Measurements from ENCODE around the gene HAO1. TPM values are rescaled to one million over a fixed set of nuclear protein-coding genes. Genes with fewer than 3 reads are reported as not detected.

Gene HAO1
- total and polyA plus RNA-seq, 9 of the 15 experiments (the other 6 are each of a cell fraction or from before 2014, with no cell fraction given), result not detected

- H3K4me3 ChIP-seq, result no peak overlapping the region
- FAIRE-seq (no peak), ATAC-seq (no peak), DNase-seq (ENCODE audit: extremely low read depth in 1 of 4, low spot score in 3 of 4) (no peak)
- no peaks in the 10 kb centered on the region for H3K9me1 ChIP-seq (ENCODE audit: control insufficient read depth, insufficient read depth, low read length)
- no peak for TF ChIP-seq RBM25 (IDR thresholded peaks at IDR 0.05; ENCODE audit: low read depth, low read length, severe bottlenecking)
- no peak for TF ChIP-seq RBM15 (IDR thresholded peaks at IDR 0.05; ENCODE audit: insufficient read depth, low read length)
- CTCF ChIA-PET (ENCODE audit: low intra/inter-chr PET ratio), result no interaction called here
- no peak overlapping the region for H3K9ac ChIP-seq (ENCODE audit: insufficient read depth in 1 of 2, low read depth in 2 of 2, low read length in 2 of 2)
- H3K27ac ChIP-seq (ENCODE audit: extremely low read depth, low read depth, low read length), result no peak overlapping the region
- H3K4me1 ChIP-seq (replicated peaks in 1 of 2; ENCODE audit: control insufficient read depth in 2 of 2, insufficient read depth in 2 of 2, low read length in 2 of 2), result no peaks in the 10 kb centered on the region
- in situ Hi-C loops (cut with MboI) (no loop called here), intact Hi-C loops (cut with micrococcal nuclease) (no loop called here)
- H3K27me3 ChIP-seq (ENCODE audit: control insufficient read depth in 2 of 2, insufficient read depth in 2 of 2, low read length in 2 of 2), result no peaks in the 10 kb centered on the region
- H2AFZ ChIP-seq (ENCODE audit: low read depth, low read length), result no peak overlapping the region
- no peak overlapping the region for H3K4me2 ChIP-seq (ENCODE audit: insufficient read depth, low read length)
- no peaks in the 10 kb centered on the region for H3K9me3 ChIP-seq (replicated peaks; ENCODE audit: control insufficient read depth, insufficient read depth, low read depth, low read length)
- H3K36me3 ChIP-seq (ENCODE audit: control insufficient read depth, insufficient read depth, low read length), result peaks cover 11% of the 10 kb centered on the region; the same call in 1 of the 3 replicates
- H4K20me1 ChIP-seq (replicated peaks; ENCODE audit: control insufficient read depth, insufficient read depth, low read length), result no peaks in the 10 kb centered on the region
- H3K79me2 ChIP-seq (ENCODE audit: control insufficient read depth, insufficient read depth, low read length), result no peaks in the 10 kb centered on the region
- POLR2A ChIA-PET, result no interaction called here
- 70% methylated on average over 4 of the region's 5 CpGs for WGBS (ENCODE audit: insufficient coverage, low coverage, missing lambda C conversion rate)
- no TSS peak for BruUV-seq (replicated peaks)
Observed at GRCh38 chr20:7977709-7978108, 37.5 kb upstream of the HAO1 start.

- H3K79me2 ChIP-seq (ENCODE audit: control insufficient read depth, insufficient read depth, low read length), result no peaks in the 10 kb centered on the region
- H3K4me3 ChIP-seq, result no peak overlapping the region
- no peak for DNase-seq (ENCODE audit: extremely low read depth in 1 of 4, low spot score in 3 of 4)
- POLR2A ChIA-PET, result no interaction called here
- CTCF ChIA-PET (ENCODE audit: low intra/inter-chr PET ratio), result no interaction called here
- no peaks in the 10 kb centered on the region for H3K4me1 ChIP-seq (replicated peaks in 1 of 2; ENCODE audit: control insufficient read depth in 2 of 2, insufficient read depth in 2 of 2, low read length in 2 of 2)
- H4K20me1 ChIP-seq (replicated peaks; ENCODE audit: control insufficient read depth, insufficient read depth, low read length), result no peaks in the 10 kb centered on the region
- H2AFZ ChIP-seq (ENCODE audit: low read depth, low read length), result no peak overlapping the region
- 0 out of 3 replicates have a peak, but pooled peaks cover 3% of the 10 kb centered on the region for H3K36me3 ChIP-seq (ENCODE audit: control insufficient read depth, insufficient read depth, low read length)
- ATAC-seq, result no peak
- no peaks in the 10 kb centered on the region for H3K9me3 ChIP-seq (replicated peaks; ENCODE audit: control insufficient read depth, insufficient read depth, low read depth, low read length)
- no peak overlapping the region for H3K4me2 ChIP-seq (ENCODE audit: insufficient read depth, low read length)
- in situ Hi-C loops (cut with MboI), result no loop called here
- intact Hi-C loops (cut with micrococcal nuclease), result no loop called here
- no TSS peak for BruUV-seq (replicated peaks)
- FAIRE-seq, result no peak
- 69% methylated on average over 8 of the region's 9 CpGs for WGBS (ENCODE audit: insufficient coverage, low coverage, missing lambda C conversion rate)
- no peak overlapping the region for H3K9ac ChIP-seq (ENCODE audit: insufficient read depth in 1 of 2, low read depth in 2 of 2, low read length in 2 of 2)
- no peaks in the 10 kb centered on the region for H3K9me1 ChIP-seq (ENCODE audit: control insufficient read depth, insufficient read depth, low read length)
- no peak overlapping the region for H3K27ac ChIP-seq (ENCODE audit: extremely low read depth, low read depth, low read length)
- no peaks in the 10 kb centered on the region for H3K27me3 ChIP-seq (ENCODE audit: control insufficient read depth in 2 of 2, insufficient read depth in 2 of 2, low read length in 2 of 2)
- TF ChIP-seq ILF3 (IDR thresholded peaks at IDR 0.05; ENCODE audit: borderline replicate concordance) (no peak), GTF2F1 (IDR thresholded peaks at IDR 0.05; ENCODE audit: low read depth, low read length) (no peak), ETV5 (CRISPR knock-in tag; IDR thresholded peaks at IDR 0.05; ENCODE audit: low read depth) (no peak), GTF3C2 (IDR thresholded peaks at IDR 0.05; ENCODE audit: borderline replicate concordance, extremely low read depth, insufficient read length) (no peak), MLLT1 (IDR thresholded peaks at IDR 0.05) (no peak), FOXA3 (CRISPR knock-in tag; conservative IDR thresholded peaks at IDR 0.05 in 1 of 2, IDR thresholded peaks at IDR 0.05 in 1 of 2) (no peak), ZZZ3 (IDR thresholded peaks at IDR 0.05) (no peak), RCOR1 (IDR thresholded peaks at IDR 0.05; ENCODE audit: borderline replicate concordance in 1 of 2, low read depth in 2 of 2, low read length in 2 of 2) (no peak), COPS2 (conservative IDR thresholded peaks at IDR 0.05) (no peak)
Observed at GRCh38 chr20:7975851-7976414, 35.7 kb upstream of the HAO1 start.

All from K562 (cell line).